Left renal pelvis (tissue), 4 donors: ENCODE measurements around the gene ITK. TPM values are rescaled to one million over a fixed set of nuclear protein-coding genes. Genes with fewer than 3 reads are reported as not detected.

Experiments used
- DNase-seq, 4 donors: peaks; one replicate each; pipeline ENCODE4 v3.0.0-alpha.2; 2013; ENCODE audit warnings: low read depth in 4 of 4, low spot score in 3 of 4
- polyA plus RNA-seq, 4 donors: library from polyadenylated mRNA; unstranded; fragments of 120-200 nt; gene quantifications; one replicate each; pipeline ENCODE4 v1.2.1, GENCODE V29; 2013; ENCODE audit not compliant: insufficient read length in 4 of 4

ITK gene
- polyA plus RNA-seq, 4 donors: 0.17 to 0.80 (median 0.42) TPM

DNA sequence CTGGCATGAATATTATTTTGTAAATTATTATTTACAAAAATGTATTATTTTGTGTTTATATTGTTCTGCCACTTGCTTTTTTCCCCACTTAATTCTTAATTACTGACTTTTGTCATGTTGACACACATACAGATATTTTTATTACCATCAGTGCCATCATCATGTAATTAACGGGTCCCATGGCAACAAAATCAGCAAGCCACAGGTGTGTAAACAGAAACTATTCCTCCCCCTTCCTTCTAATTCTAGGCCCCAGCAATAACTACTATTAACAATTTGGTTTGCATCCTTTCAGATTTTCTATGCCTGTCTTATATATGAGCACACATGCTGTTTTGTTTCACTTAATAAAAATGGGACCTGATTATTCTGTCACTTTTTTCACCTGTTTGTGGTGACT lies 114.6 kb downstream of the ITK start:
- no peak for DNase-seq

DNA sequence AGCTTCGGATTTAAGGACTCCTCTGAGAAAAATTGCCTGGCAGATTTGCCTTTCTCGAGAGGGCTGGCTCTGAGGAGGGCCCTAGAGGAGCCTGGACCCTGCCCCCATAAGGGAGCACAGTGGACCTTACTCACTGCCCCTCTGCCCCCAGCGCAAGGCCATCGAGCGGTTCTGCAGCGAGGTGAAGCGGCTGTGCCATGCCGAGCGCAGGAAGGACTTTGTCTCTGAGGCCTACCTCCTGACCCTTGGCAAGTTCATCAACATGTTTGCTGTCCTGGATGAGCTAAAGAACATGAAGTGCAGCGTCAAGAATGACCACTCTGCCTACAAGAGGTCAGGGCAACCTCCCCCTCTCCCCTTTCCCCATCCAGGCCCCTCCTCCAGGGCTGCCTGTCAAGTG lies 119.9 kb downstream of the ITK start:
- DNase-seq: no peak

DNA sequence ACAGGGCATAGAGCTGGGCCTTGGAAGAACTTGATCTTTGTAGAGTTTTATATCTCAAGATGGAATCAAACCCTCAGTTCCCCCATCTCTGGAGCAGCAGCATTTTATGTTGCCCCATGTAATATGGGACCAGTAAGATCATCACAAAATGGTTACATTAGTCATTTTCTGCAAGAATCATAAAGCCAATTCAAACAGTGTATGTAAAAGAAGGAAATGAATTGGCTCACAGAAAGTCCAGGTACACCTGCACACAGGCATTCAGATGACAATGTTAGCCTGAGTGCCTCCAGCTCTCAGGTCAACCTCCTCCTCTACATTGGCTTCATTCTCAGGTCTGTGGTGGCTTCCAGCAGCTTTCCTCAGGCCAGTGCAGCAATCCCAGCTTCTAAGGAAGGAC lies 120.4 kb downstream of the ITK start:
- no peak for DNase-seq

DNA sequence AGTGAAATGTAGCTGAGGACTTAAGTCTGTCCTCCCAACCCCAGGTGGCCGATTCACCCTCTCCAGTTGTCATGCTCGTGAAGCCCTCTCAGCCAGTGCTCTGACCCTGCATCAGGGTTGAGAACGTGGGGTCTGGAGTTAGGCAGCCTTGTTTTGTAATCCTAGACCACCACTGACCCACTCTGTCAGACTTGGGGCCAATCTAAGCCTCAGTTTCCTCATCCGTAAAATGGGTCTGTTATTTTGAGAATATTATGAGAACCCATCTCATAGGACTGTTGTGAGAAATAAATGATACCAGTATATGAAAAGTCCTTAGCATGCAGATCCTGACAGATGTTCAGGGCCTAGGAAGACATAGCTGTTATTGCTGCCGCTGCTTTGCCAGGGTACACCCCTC lies 122.4 kb downstream of the ITK start:
- no peak for DNase-seq

DNA sequence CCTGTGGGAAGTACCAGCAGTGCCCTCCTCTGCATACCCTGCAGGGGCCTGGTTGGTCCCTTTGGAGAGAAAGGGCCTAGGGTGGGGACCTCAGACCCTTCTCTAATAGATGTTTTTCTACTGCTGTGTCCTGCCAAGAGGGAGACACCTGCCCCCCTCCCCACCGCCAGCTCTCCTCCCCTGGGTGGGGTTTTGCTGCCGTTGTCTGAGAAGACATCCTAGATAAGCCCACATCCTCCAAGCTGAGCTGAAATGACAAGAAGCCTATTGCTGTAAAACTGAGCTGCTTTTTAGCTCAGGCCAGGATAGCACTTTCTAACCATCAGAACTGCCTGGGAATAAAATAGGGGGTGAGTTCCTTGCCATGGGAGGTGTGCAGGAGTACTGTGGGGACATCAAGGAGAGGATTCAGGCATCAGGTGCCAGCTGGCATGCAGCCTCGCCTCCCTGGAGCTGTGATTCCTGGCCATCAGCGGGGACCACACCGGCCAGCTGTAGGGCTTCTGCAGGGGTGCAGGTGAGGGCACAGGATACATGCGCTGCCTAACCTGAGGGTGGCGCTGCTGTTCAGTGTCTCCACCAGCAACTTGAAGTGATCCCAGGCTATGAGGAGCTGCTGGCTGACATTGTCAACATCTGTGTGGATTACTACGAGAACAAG lies 123.2 kb downstream of the ITK start:
- no peak for DNase-seq

Other genes with a start within 250 kb of the ITK start
- gene TIMD4, start 217.6 kb upstream of the ITK start, polyA plus RNA-seq: 10 to 100 TPM in 1 of 4 donors, under 1 TPM in 3; 0.38 to 13.2 (median 0.88) TPM
- gene HAVCR1, start 121.7 kb upstream of the ITK start, polyA plus RNA-seq: 1 to 10 TPM in 3 of 4 donors, under 1 TPM in 1; 0.14 to 3.1 (median 2.2) TPM
- gene HAVCR2, start 71.8 kb upstream of the ITK start, polyA plus RNA-seq: 10 to 100 TPM in 2 of 4 donors, 1 to 10 TPM in 2; 5.4 to 11.7 (median 8.8) TPM
- gene MED7, start 38.0 kb upstream of the ITK start, polyA plus RNA-seq: 10 to 100 TPM; 16.9 to 27.5 (median 21.9) TPM
- not detected for gene GARIN3, start 14.6 kb upstream of the ITK start, polyA plus RNA-seq
- 100 to 1,000 TPM in 3 of 4 donors, 10 to 100 TPM in 1; 10.9 to 131 (median 125) TPM for gene CYFIP2, start 85.3 kb downstream of the ITK start, polyA plus RNA-seq